ENCODE results near the gene BMX. TPM values are rescaled to one million over a fixed set of nuclear protein-coding genes. Genes with fewer than 3 reads are reported as not detected.

BMX gene
- total RNA-seq, 1 donor from 2014 or later = 2.0 TPM

DNA sequence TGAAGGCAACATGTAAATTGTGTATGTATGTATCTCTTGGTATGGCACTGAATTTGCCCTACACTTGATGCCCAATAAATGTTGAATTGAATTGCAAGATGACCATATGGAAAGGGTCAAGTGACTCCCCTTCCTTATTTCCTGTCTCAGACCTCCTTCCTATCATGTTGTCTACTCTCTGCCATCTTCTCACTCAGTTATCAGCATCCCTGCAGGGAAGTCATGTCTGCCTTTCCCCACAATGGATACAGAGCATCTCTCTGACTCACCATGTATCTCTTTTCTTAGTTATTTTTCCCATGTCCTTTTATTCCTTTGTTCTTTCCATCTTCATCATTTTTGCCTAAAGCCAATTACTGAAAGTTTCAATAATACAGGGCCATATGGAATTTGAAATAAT is 22.5 kb downstream of the BMX start:
- Histone ChIP-seq H3K27ac (no peak overlapping the region), H3K27me3 (no peaks in the 10 kb centered on the region), H3K9me3 (no peaks in the 10 kb centered on the region), H3K36me3 (no peaks in the 10 kb centered on the region), H3K4me3 (no peak overlapping the region), H3K4me1 (no peaks in the 10 kb centered on the region)
- intact Hi-C loops (cut with DNase I) = no loop called here
- no peak for TF ChIP-seq POLR2AphosphoS5 (IDR thresholded peaks at IDR 0.05; ENCODE audit: insufficient read depth in 1 of 2, low read depth in 1 of 2)
- TF ChIP-seq, protein P1, sequence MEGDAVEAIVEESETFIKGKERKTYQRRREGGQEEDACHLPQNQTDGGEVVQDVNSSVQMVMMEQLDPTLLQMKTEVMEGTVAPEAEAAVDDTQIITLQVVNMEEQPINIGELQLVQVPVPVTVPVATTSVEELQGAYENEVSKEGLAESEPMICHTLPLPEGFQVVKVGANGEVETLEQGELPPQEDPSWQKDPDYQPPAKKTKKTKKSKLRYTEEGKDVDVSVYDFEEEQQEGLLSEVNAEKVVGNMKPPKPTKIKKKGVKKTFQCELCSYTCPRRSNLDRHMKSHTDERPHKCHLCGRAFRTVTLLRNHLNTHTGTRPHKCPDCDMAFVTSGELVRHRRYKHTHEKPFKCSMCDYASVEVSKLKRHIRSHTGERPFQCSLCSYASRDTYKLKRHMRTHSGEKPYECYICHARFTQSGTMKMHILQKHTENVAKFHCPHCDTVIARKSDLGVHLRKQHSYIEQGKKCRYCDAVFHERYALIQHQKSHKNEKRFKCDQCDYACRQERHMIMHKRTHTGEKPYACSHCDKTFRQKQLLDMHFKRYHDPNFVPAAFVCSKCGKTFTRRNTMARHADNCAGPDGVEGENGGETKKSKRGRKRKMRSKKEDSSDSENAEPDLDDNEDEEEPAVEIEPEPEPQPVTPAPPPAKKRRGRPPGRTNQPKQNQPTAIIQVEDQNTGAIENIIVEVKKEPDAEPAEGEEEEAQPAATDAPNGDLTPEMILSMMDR (IDR thresholded peaks at IDR 0.05) = no peak
- TF ChIP-seq POLR2A (IDR thresholded peaks at IDR 0.05) = no peak
- no peak for DNase-seq (ENCODE audit: extremely low spot score in 2 of 2)

DNA sequence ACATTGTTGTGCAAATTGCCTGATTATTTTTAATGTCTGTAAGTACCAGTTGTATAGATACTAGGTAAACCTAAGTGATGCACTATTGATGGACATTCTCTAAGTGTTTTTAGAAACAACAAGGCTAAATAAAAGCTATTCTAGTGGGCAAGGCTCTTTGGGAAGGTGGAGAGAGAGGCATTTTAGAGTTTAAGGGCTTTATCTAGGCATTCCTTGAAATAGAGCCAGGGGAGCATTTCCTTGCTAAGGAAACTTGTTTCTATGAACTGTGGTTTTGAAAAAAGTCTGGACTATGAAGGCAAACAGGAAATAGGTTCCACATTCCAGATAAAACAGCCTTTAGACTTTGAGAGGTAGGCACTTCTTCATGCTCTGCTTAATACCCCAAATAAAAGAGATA is 23.8 kb downstream of the BMX start:
- no peaks in the 10 kb centered on the region for H3K4me1 ChIP-seq

DNA sequence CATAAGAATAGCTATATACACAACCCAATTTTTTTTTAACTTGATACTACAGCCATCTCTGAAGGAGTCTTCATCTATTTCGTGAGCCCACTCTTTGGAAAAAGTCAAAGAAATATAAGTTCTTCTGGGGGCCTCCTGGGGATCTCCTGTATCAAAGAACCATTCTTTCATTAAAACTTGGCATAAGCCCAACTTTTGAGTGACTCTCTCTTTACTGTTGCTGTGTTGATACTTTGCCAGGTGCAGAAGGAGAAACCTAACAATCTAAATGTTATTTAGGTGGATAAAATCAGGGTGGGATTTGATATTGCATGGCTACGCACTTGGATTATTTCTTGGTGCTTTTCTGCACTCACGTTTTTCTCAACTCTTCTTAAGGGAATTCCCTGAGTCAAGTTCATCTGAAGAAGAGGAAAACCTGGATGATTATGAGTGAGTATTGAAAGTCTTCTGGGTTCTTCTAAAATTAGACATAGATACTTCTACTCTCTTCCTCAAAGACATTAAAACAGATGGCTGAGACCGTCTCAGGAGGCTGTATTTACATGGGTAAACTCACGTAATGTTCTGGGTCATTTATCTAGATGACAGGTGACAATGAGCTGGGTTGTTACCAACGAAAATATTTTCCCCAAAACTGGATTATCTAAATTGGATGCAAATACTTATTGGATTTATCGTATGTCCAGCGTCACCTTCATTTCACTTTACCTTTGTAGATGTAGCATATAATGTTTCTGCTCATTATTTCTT is 25.2 kb downstream of the BMX start:
- no peak for DNase-seq (ENCODE audit: extremely low spot score in 2 of 2)
- intact Hi-C loops (cut with DNase I) = no loop called here
- H3K27ac ChIP-seq = no peak overlapping the region
- H3K27me3 ChIP-seq = no peaks in the 10 kb centered on the region
- no peaks in the 10 kb centered on the region for H3K9me3 ChIP-seq
- no peaks in the 10 kb centered on the region for H3K4me1 ChIP-seq
- TF ChIP-seq POLR2AphosphoS5 (IDR thresholded peaks at IDR 0.05; ENCODE audit: insufficient read depth in 1 of 2, low read depth in 1 of 2) (no peak), POLR2A (IDR thresholded peaks at IDR 0.05) (no peak)
- TF ChIP-seq, protein P1 (IDR thresholded peaks at IDR 0.05) = no peak
- H3K36me3 ChIP-seq = no peaks in the 10 kb centered on the region
- no peak overlapping the region for H3K4me3 ChIP-seq

More for the DNA sequence above, 23.8 kb downstream of the BMX start:
- Histone ChIP-seq H3K9me3 (no peaks in the 10 kb centered on the region), H3K27me3 (no peaks in the 10 kb centered on the region), H3K27ac (no peak overlapping the region), H3K4me3 (no peak overlapping the region), H3K36me3 (no peaks in the 10 kb centered on the region)
- no peak for DNase-seq (ENCODE audit: extremely low spot score in 2 of 2)
- TF ChIP-seq POLR2AphosphoS5 (IDR thresholded peaks at IDR 0.05; ENCODE audit: insufficient read depth in 1 of 2, low read depth in 1 of 2) = no peak
- TF ChIP-seq, protein P1 (IDR thresholded peaks at IDR 0.05) = no peak
- no peak for TF ChIP-seq POLR2A (IDR thresholded peaks at IDR 0.05)
- intact Hi-C loops (cut with DNase I) = no loop called here

DNA sequence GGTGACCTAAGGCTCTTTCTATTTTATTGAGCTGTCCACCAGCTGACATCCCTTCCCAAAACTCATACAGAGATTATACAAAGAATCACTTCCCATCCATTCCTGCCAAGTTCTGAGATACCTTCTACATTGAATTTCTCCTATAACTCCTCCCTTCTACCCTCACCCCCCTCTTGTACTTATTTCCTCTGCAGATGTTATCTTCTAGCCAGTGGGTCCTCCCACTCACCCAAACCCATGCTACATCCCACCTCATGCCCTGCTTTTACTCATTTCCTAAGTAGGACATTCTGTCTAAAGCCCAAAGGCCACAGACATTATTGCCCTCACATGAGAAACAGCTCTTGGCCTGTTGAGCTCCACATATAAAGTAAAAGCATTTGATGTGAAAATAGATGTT is 28.6 kb downstream of the BMX start:
- Histone ChIP-seq H3K27me3 (no peaks in the 10 kb centered on the region), H3K27ac (no peak overlapping the region), H3K36me3 (no peaks in the 10 kb centered on the region), H3K4me1 (no peaks in the 10 kb centered on the region), H3K9me3 (no peaks in the 10 kb centered on the region), H3K4me3 (no peak overlapping the region)
- no peak for DNase-seq (ENCODE audit: extremely low spot score in 2 of 2)
- TF ChIP-seq POLR2A (IDR thresholded peaks at IDR 0.05) (no peak), POLR2AphosphoS5 (IDR thresholded peaks at IDR 0.05; ENCODE audit: insufficient read depth in 1 of 2, low read depth in 1 of 2) (no peak)
- TF ChIP-seq, protein P1 (IDR thresholded peaks at IDR 0.05) = no peak
- intact Hi-C loops (cut with DNase I) = no loop called here

DNA sequence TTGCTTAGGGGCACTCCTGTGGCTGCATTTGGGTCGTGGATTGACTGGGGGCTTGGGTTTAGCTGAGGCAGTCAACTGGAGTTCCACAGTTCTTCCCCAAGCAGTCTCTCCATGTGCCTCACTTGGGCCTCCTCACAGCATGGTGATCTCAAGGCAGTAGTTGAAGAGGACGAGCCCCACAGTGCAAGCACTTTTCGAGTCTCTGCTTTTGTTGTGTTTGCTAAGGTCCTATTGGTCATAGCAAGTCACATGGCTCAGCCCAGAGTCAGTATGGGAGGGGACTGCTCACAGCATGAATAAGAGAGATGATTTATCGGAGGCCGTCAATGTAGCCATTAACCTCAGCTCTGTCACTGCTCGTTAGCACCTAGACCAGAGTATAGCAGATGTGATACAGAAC is 29.7 kb downstream of the BMX start:
- H3K4me1 ChIP-seq = no peaks in the 10 kb centered on the region
- intact Hi-C loops (cut with DNase I) = no loop called here
- no peaks in the 10 kb centered on the region for H3K36me3 ChIP-seq
- TF ChIP-seq POLR2AphosphoS5 (IDR thresholded peaks at IDR 0.05; ENCODE audit: insufficient read depth in 1 of 2, low read depth in 1 of 2) = no peak
- no peak for DNase-seq (ENCODE audit: extremely low spot score in 2 of 2)
- no peak overlapping the region for H3K4me3 ChIP-seq
- no peaks in the 10 kb centered on the region for H3K9me3 ChIP-seq
- no peaks in the 10 kb centered on the region for H3K27me3 ChIP-seq
- no peak overlapping the region for H3K27ac ChIP-seq

Measured in vagina (tissue), 2 donors.